Ovary (tissue), 3 donors: ENCODE results near the gene ACVR1C.

Source experiments
- CTCF ChIP-seq, 3 donors: fragments of 450-650 bp in 2 of 3; fragments of 200-600 bp in 1 of 3; IDR thresholded peaks; one replicate each; pipeline versions ENCODE4 v1.5.1 to v1.8.0; 2016 to 2022; ENCODE audit warnings: antibody characterized with exemption in 3 of 3, mild to moderate bottlenecking in 1 of 3
- EP300 ChIP-seq: sonication (generic); formaldehyde crosslinking; IDR thresholded peaks from one replicate; pipeline ENCODE4 v1.6.1; 2017; ENCODE audit warnings: antibody characterized with exemption
- POLR2A ChIP-seq: fragments of 450-650 bp; IDR thresholded peaks from one replicate; pipeline ENCODE4 v1.6.1; 2017; ENCODE audit warnings: antibody characterized with exemption, mild to moderate bottlenecking, moderate library complexity
- donor health status: DM: no; HTN: no; CAD: no.

- TF ChIP-seq CTCF (IDR thresholded peaks at IDR 0.05): no peak
- no peak for TF ChIP-seq POLR2A
- no peak for TF ChIP-seq EP300
These were observed 33.7 kb upstream of the ACVR1C start for GRCh38 chr2:157662401-157662800.
